A549 treated with AZD9567 at 1 μM for 4 hours (cell line): Measurements from ENCODE around the gene CBS. TPM values are rescaled to one million over a fixed set of nuclear protein-coding genes. Genes with fewer than 3 reads are reported as not detected.

Source experiments
- total RNA-seq: library from RNA; stranded (reverse); fragments of 200-300 nt; extraction: Qiagen RNA extraction; gene quantifications from 5 replicates; pipeline ENCODE4 v1.2.3, GENCODE V29; 2022; ENCODE audit not compliant: insufficient read depth

Gene CBS
- total RNA-seq = 8.6 to 13.7 TPM (median 11.5 TPM) in 5 replicates

GRCh38 chr21:43075170-43076022 is at the start of gene CBS:
CBS (minus strand) TSS chr21:43075835; CDS start chr21:43072193, 3,642 bp downstream.

GRCh38 chr21:43106965-43107793 is 31.5 kb upstream of the CBS start, which contains the start of gene U2AF1:
U2AF1 (minus strand) TSS chr21:43107570; CDS start chr21:43107494, 76 bp downstream.

Other genes with a start within 250 kb of the CBS start
- 19.4 to 31.1 TPM (median 29.5 TPM) in 5 replicates for gene WDR4, start 196.3 kb downstream of the CBS start, total RNA-seq
- gene NDUFV3, start 182.5 kb downstream of the CBS start, total RNA-seq = 20.7 to 24.5 TPM (median 22.2 TPM) in 5 replicates
- gene ERVH48-1, start 150.2 kb downstream of the CBS start, total RNA-seq = not detected in 5 replicates
- gene PKNOX1, start 101.3 kb downstream of the CBS start, total RNA-seq = 5.2 to 10.0 TPM (median 6.0 TPM) in 5 replicates
- gene U2AF1, start 31.7 kb upstream of the CBS start, total RNA-seq = 52.7 to 69.5 TPM (median 57.6 TPM) in 5 replicates
- not detected in 5 replicates for gene CRYAA, start 93.2 kb upstream of the CBS start, total RNA-seq